Measurements from ENCODE around the gene TRIP11.

DNA sequence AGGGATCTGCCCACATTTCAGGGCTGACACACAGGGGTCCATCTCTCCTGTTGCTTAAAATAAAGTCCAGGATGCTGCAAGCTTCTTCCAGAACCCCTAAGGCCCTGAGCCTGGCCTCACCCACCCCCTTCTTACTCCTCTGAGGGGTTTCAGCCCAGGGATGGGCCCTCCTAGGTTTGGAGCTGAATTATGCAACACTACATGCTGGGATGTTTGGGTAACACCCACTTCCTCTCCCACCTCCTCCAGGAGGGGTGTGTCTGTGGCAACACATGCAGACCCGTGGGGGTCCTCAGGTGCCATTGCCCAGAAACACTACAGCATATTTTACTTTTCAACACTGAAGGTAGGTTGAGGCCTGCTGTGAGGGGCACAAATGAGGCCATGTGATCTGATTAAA is 97.7 kb downstream of the TRIP11 start:
- TF ChIP-seq, protein P1, sequence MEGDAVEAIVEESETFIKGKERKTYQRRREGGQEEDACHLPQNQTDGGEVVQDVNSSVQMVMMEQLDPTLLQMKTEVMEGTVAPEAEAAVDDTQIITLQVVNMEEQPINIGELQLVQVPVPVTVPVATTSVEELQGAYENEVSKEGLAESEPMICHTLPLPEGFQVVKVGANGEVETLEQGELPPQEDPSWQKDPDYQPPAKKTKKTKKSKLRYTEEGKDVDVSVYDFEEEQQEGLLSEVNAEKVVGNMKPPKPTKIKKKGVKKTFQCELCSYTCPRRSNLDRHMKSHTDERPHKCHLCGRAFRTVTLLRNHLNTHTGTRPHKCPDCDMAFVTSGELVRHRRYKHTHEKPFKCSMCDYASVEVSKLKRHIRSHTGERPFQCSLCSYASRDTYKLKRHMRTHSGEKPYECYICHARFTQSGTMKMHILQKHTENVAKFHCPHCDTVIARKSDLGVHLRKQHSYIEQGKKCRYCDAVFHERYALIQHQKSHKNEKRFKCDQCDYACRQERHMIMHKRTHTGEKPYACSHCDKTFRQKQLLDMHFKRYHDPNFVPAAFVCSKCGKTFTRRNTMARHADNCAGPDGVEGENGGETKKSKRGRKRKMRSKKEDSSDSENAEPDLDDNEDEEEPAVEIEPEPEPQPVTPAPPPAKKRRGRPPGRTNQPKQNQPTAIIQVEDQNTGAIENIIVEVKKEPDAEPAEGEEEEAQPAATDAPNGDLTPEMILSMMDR (conservative IDR thresholded peaks at IDR 0.05; ENCODE audit: low read depth in 2 of 2) = no peak
- TF ChIP-seq ZNF331 (CRISPR knock-in tag; IDR thresholded peaks at IDR 0.05; ENCODE audit: low read depth) (no peak), POLR2AphosphoS5 (IDR thresholded peaks at IDR 0.05; ENCODE audit: low read depth) (no peak), CREB1 (CRISPR knock-in tag; IDR thresholded peaks at IDR 0.05; ENCODE audit: low read depth) (no peak), EZH2phosphoT487 (IDR thresholded peaks at IDR 0.05; ENCODE audit: unreplicated experiment) (no peak), JUNB (IDR thresholded peaks at IDR 0.05; ENCODE audit: unreplicated experiment) (no peak), EZH2 (IDR thresholded peaks at IDR 0.05; ENCODE audit: low read depth, unreplicated experiment) (no peak), NANOG (IDR thresholded peaks at IDR 0.05; ENCODE audit: borderline replicate concordance) (no peak), ZNF462 (CRISPR knock-in tag; IDR thresholded peaks at IDR 0.05) (no peak), STAT1 (IDR thresholded peaks at IDR 0.05; ENCODE audit: unreplicated experiment) (no peak), ZNF114 (CRISPR knock-in tag; IDR thresholded peaks at IDR 0.05) (no peak)
- TF ChIP-seq, protein P2, sequence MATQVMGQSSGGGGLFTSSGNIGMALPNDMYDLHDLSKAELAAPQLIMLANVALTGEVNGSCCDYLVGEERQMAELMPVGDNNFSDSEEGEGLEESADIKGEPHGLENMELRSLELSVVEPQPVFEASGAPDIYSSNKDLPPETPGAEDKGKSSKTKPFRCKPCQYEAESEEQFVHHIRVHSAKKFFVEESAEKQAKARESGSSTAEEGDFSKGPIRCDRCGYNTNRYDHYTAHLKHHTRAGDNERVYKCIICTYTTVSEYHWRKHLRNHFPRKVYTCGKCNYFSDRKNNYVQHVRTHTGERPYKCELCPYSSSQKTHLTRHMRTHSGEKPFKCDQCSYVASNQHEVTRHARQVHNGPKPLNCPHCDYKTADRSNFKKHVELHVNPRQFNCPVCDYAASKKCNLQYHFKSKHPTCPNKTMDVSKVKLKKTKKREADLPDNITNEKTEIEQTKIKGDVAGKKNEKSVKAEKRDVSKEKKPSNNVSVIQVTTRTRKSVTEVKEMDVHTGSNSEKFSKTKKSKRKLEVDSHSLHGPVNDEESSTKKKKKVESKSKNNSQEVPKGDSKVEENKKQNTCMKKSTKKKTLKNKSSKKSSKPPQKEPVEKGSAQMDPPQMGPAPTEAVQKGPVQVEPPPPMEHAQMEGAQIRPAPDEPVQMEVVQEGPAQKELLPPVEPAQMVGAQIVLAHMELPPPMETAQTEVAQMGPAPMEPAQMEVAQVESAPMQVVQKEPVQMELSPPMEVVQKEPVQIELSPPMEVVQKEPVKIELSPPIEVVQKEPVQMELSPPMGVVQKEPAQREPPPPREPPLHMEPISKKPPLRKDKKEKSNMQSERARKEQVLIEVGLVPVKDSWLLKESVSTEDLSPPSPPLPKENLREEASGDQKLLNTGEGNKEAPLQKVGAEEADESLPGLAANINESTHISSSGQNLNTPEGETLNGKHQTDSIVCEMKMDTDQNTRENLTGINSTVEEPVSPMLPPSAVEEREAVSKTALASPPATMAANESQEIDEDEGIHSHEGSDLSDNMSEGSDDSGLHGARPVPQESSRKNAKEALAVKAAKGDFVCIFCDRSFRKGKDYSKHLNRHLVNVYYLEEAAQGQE (IDR thresholded peaks at IDR 0.05; ENCODE audit: unreplicated experiment) = no peak
- TF ChIP-seq, protein P3, sequence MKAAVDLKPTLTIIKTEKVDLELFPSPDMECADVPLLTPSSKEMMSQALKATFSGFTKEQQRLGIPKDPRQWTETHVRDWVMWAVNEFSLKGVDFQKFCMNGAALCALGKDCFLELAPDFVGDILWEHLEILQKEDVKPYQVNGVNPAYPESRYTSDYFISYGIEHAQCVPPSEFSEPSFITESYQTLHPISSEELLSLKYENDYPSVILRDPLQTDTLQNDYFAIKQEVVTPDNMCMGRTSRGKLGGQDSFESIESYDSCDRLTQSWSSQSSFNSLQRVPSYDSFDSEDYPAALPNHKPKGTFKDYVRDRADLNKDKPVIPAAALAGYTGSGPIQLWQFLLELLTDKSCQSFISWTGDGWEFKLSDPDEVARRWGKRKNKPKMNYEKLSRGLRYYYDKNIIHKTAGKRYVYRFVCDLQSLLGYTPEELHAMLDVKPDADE (IDR thresholded peaks at IDR 0.05) = no peak

Data from GM23338 (cell line).